IPS-18c (cell line): ENCODE data around the gene TOM1L1.

ENCODE experiments used
- H3K4me3 ChIP-seq: 2 replicates; pipeline ENCODE4 v1.7.0; 2013; ENCODE audit warnings: low read depth, mild to moderate bottlenecking, low read length, moderate library complexity; ENCODE audit not compliant: insufficient read depth
- H3K9me3 ChIP-seq: one replicate; pipeline ENCODE4 v1.6.1; 2013; ENCODE audit warnings: mild to moderate bottlenecking, low read length, moderate library complexity; ENCODE audit not compliant: control insufficient read depth, insufficient read depth

TOM1L1 gene

GRCh38 chr17:54969658-54970572 lies 69.3 kb downstream of the TOM1L1 start:
- Histone ChIP-seq H3K4me3 (peak overlapping the region; percentile 96), H3K9me3 (no peaks in the 10 kb centered on the region)

GRCh38 chr17:54971147-54971546 lies 70.5 kb downstream of the TOM1L1 start:
- no peak overlapping the region for H3K4me3 ChIP-seq
- no peaks in the 10 kb centered on the region for H3K9me3 ChIP-seq

- H3K9me3 ChIP-seq: no peaks in the 10 kb centered on the region
Measured at GRCh38 chr17:54971901-54972300, 71.2 kb downstream of the TOM1L1 start.

GRCh38 chr17:54972406-54973138 lies 71.9 kb downstream of the TOM1L1 start:
- no peak overlapping the region for H3K4me3 ChIP-seq
- no peaks in the 10 kb centered on the region for H3K9me3 ChIP-seq

More at GRCh38 chr17:54971901-54972300, 71.2 kb downstream of the TOM1L1 start:
- no peak overlapping the region for H3K4me3 ChIP-seq

GRCh38 chr17:54974759-54975158 lies 74.1 kb downstream of the TOM1L1 start:
- no peak overlapping the region for H3K4me3 ChIP-seq
- H3K9me3 ChIP-seq: no peaks in the 10 kb centered on the region

GRCh38 chr17:54976316-54976715 lies 75.7 kb downstream of the TOM1L1 start:
- no peaks in the 10 kb centered on the region for H3K9me3 ChIP-seq
- H3K4me3 ChIP-seq: no peak overlapping the region

GRCh38 chr17:54977744-54978143 lies 77.1 kb downstream of the TOM1L1 start:
- Histone ChIP-seq H3K4me3 (no peak overlapping the region), H3K9me3 (no peaks in the 10 kb centered on the region)

- no peaks in the 10 kb centered on the region for H3K9me3 ChIP-seq
- H3K4me3 ChIP-seq: no peak overlapping the region
Measured at GRCh38 chr17:54979657-54980056, 79.0 kb downstream of the TOM1L1 start.

GRCh38 chr17:54980375-54980774 lies 79.7 kb downstream of the TOM1L1 start:
- Histone ChIP-seq H3K9me3 (no peaks in the 10 kb centered on the region), H3K4me3 (no peak overlapping the region)

- Histone ChIP-seq H3K4me3 (no peak overlapping the region), H3K9me3 (no peaks in the 10 kb centered on the region)
Measured at GRCh38 chr17:54982399-54982798, 81.7 kb downstream of the TOM1L1 start.

- H3K9me3 ChIP-seq: no peaks in the 10 kb centered on the region
- no peak overlapping the region for H3K4me3 ChIP-seq
Measured at GRCh38 chr17:54983260-54983659, 82.6 kb downstream of the TOM1L1 start.

GRCh38 chr17:54985476-54985875 lies 84.8 kb downstream of the TOM1L1 start:
- no peaks in the 10 kb centered on the region for H3K9me3 ChIP-seq

GRCh38 chr17:54990118-54990517 lies 89.5 kb downstream of the TOM1L1 start:
- no peaks in the 10 kb centered on the region for H3K9me3 ChIP-seq
- no peak overlapping the region for H3K4me3 ChIP-seq

More at GRCh38 chr17:54985476-54985875, 84.8 kb downstream of the TOM1L1 start:
- no peak overlapping the region for H3K4me3 ChIP-seq

GRCh38 chr17:54991567-54991966 lies 90.9 kb downstream of the TOM1L1 start:
- Histone ChIP-seq H3K9me3 (no peaks in the 10 kb centered on the region), H3K4me3 (no peak overlapping the region)

GRCh38 chr17:54992797-54993639 lies 92.4 kb downstream of the TOM1L1 start:
- Histone ChIP-seq H3K9me3 (no peaks in the 10 kb centered on the region), H3K4me3 (no peak overlapping the region)

GRCh38 chr17:54996441-54996840 lies 95.8 kb downstream of the TOM1L1 start:
- Histone ChIP-seq H3K4me3 (no peak overlapping the region), H3K9me3 (no peaks in the 10 kb centered on the region)

GRCh38 chr17:55002458-55002857 lies 101.8 kb downstream of the TOM1L1 start:
- Histone ChIP-seq H3K4me3 (no peak overlapping the region), H3K9me3 (peaks cover 2% of the 10 kb centered on the region)
